Adrenal gland (tissue), 12 donors: ENCODE measurements around the gene OLA1. TPM values are rescaled to one million over a fixed set of nuclear protein-coding genes. Genes with fewer than 3 reads are reported as not detected.

Experiments
- DNase-seq, 7 donors: peaks; one replicate each; pipeline ENCODE4 v3.0.0-alpha.2; 2019 to 2020
- H3K27ac ChIP-seq, 5 donors: fragments of 200-600 bp; sonication (generic) in 4 of 5; 1 replicate in 3 of 5; 2 replicates in 2 of 5; pipeline versions ENCODE4 v1.5.1 to v1.8.0; 2016 to 2020; ENCODE audit warnings: mild to moderate bottlenecking in 1 of 5
- H3K27me3 ChIP-seq: fragments of 200-600 bp; 2 replicates; pipeline ENCODE4 v1.8.0; 2021
- H3K36me3 ChIP-seq, 2 donors: fragments of 200-600 bp; replicated peaks in 1 of 2; 1 replicate in 1 of 2; 2 replicates in 1 of 2; pipeline versions ENCODE4 v1.5.1 to v1.8.0; 2018 to 2022
- H3K4me1 ChIP-seq, 2 donors: fragments of 200-600 bp; replicated peaks in 1 of 2; 1 replicate in 1 of 2; 2 replicates in 1 of 2; pipeline versions ENCODE4 v1.5.1 to v1.8.0; 2018 to 2021
- H3K4me3 ChIP-seq, 4 donors: fragments of 200-600 bp; sonication (generic) in 3 of 4; one replicate each; pipeline ENCODE4 v1.5.1; 2016 to 2018
- H3K9me3 ChIP-seq, 3 donors: fragments of 200-600 bp; sonication (generic) in 1 of 3; replicated peaks in 1 of 3; 1 replicate in 2 of 3; 2 replicates in 1 of 3; pipeline versions ENCODE4 v1.5.1 to v1.8.0; 2016 to 2021
- POLR2A ChIP-seq, 2 donors: fragments of 450-650 bp; IDR thresholded peaks; one replicate each; pipeline ENCODE4 v1.6.1; 2017; ENCODE audit warnings: antibody characterized with exemption in 2 of 2, mild to moderate bottlenecking in 2 of 2, moderate library complexity in 1 of 2
- WGBS, 4 donors: extraction: QIAGEN DNeasy Blood & Tissue Kit in 2 of 4; methylation state at CpG; one replicate each; pipeline versions ENCODE4 v1.1.5 to v1.1.7; 2013 to 2017; 5-methylcytosine and 5-hydroxymethylcytosine counted together
- intact Hi-C, 2 donors: fragments of 100-400 bp; cut with DNase I; formaldehyde crosslinking; loops; one replicate each; pipeline versions ENCODE4 v1.14.1 to v1.15.0; 2022 to 2023
- polyA plus RNA-seq, 3 donors: library from polyadenylated mRNA; stranded (reverse); fragments of 200-250 nt in 2 of 3; fragments of 350-450 nt in 1 of 3; fragmentation: Illumina TruSeq in 1 of 3; extraction: RNeasy Lipid Tissue Mini Kit (QIAGEN cat#74804) in 1 of 3; gene quantifications; one replicate each; pipeline ENCODE4 v1.2.3, GENCODE V29; 2013 to 2014
- total RNA-seq, 9 donors: library from RNA; depleted of rRNA in 4 of 9; stranded (reverse); fragments of >200 nt in 4 of 9; fragments of 120-200 nt in 1 of 9; fragmentation: NEBNext Ultra II Directional in 1 of 9; extraction: Animal tissue kit (Norgen Biotek cat#: 25700) in 1 of 9; gene quantifications; one replicate each; pipeline versions ENCODE4 v1.1.0 to v1.2.4, GENCODE V29; 2013 to 2023
- TF ChIP-seq, protein P1 (sequence below), 6 experiments: fragments of 450-650 bp in 4 of 6; fragments of 200-600 bp in 2 of 6; sonication (generic) in 1 of 6; IDR thresholded peaks; 1 replicate in 5 of 6; 2 replicates in 1 of 6; pipeline versions ENCODE4 v1.5.1 to v1.8.0; 2016 to 2021; ENCODE audit warnings: antibody characterized with exemption in 6 of 6, mild to moderate bottlenecking in 2 of 6, moderate library complexity in 1 of 6
- donor health status: healthy with polysubstance abuse.
- donor health status: Bipolar disorder and iron deficiency.
- donor health status: DM: yes; HTN: yes; CAD: no.
- donor health status: DM: no; HTN: no; CAD: no.
- donor health status: DM: no; HTN: no; CAD: no.
- donor health status: DM: yes; HTN: yes; CAD: no.

The OLA1 gene
- total and polyA plus RNA-seq, 12 donors = 30.1 to 182 (median 68.9) TPM

DNA sequence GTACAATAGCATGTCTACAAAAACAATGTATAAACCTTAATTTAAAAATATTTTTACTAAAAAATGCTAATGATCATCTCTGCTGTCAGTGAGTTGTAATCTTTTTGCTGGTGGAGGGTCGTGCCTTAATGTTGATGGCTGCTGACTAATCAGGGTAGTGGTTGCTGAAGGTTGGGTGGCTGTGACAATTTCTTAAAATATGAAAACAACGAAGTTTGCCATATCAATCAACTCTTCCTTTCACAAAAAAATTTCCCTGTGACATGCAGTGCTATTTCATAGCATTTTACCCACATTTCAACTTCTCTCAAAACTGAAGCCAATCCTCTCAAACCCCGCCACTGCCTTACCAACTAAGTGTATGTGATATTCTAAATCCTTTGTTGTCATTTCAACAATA lies 112.4 kb downstream of the OLA1 start:
- no peaks in the 10 kb centered on the region for H3K4me1 ChIP-seq
- DNase-seq = no peak
- no peak overlapping the region for H3K27ac ChIP-seq
- WGBS, 4 donors = 70 to 87% (median 79%) methylated on average over 3 of the region's 3 CpGs
- no peaks in the 10 kb centered on the region for H3K36me3 ChIP-seq
- no peak overlapping the region for H3K4me3 ChIP-seq
- no peaks in the 10 kb centered on the region for H3K27me3 ChIP-seq
- no peaks in the 10 kb centered on the region for H3K9me3 ChIP-seq
- TF ChIP-seq, protein P1, sequence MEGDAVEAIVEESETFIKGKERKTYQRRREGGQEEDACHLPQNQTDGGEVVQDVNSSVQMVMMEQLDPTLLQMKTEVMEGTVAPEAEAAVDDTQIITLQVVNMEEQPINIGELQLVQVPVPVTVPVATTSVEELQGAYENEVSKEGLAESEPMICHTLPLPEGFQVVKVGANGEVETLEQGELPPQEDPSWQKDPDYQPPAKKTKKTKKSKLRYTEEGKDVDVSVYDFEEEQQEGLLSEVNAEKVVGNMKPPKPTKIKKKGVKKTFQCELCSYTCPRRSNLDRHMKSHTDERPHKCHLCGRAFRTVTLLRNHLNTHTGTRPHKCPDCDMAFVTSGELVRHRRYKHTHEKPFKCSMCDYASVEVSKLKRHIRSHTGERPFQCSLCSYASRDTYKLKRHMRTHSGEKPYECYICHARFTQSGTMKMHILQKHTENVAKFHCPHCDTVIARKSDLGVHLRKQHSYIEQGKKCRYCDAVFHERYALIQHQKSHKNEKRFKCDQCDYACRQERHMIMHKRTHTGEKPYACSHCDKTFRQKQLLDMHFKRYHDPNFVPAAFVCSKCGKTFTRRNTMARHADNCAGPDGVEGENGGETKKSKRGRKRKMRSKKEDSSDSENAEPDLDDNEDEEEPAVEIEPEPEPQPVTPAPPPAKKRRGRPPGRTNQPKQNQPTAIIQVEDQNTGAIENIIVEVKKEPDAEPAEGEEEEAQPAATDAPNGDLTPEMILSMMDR (IDR thresholded peaks at IDR 0.05) = no peak
- TF ChIP-seq POLR2A (IDR thresholded peaks at IDR 0.05) = no peak
- intact Hi-C loops = no loop called here

DNA sequence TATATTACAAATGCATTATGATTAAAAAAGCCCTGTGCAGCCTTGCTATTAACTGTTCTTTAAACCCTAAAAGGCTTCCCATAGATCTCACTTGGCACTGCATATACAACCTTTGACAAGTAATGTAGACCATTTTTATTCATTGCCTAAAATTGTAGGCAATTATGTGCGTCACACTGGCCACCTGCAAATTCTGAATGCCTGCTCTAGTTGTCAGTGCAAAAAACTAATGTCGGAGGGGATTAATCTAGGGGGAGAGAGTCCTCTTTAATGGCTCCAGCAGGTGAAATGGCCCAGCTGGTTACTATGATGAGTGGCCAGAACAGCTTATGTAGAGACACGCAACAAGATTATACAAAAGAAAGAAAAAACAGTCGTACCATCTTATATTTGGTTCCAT lies 123.2 kb downstream of the OLA1 start:
- no peak for TF ChIP-seq POLR2A (IDR thresholded peaks at IDR 0.05)
- TF ChIP-seq, protein P1 (IDR thresholded peaks at IDR 0.05) = no peak
- Histone ChIP-seq H3K4me3 (no peak overlapping the region), H3K36me3 (no peaks in the 10 kb centered on the region), H3K9me3 (no peaks in the 10 kb centered on the region), H3K27ac (no peak overlapping the region), H3K4me1 (no peaks in the 10 kb centered on the region), H3K27me3 (no peaks in the 10 kb centered on the region)
- no peak for DNase-seq
- WGBS, 4 donors = 96 to 99% (median 97%) methylated on average over 4 of the region's 4 CpGs
- intact Hi-C loops = no loop called here

DNA sequence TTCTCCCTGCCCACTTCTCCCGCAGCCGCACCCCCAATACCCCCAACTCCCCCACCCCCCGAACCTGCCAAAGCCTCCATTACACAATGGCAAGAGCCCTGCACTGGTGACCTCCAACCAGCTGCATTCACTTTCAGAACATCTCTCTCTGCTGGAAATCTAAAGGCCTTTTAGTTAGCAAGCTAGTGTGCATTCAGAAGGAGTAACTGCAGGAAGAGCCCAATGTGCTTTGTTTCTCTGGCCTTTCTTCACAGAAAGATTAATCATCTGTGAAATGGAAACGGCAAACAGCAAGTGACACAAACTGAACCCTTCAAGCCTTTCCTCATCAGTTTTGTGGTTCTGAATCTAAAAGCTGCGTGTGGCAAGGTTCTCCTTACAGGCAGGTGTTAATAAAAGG lies 124.2 kb downstream of the OLA1 start:
- no peak for TF ChIP-seq POLR2A (IDR thresholded peaks at IDR 0.05)
- TF ChIP-seq, protein P1 (IDR thresholded peaks at IDR 0.05) = no peak
- Histone ChIP-seq H3K9me3 (no peaks in the 10 kb centered on the region), H3K27me3 (no peaks in the 10 kb centered on the region), H3K4me1 (no peaks in the 10 kb centered on the region), H3K36me3 (no peaks in the 10 kb centered on the region), H3K4me3 (no peak overlapping the region), H3K27ac (no peak overlapping the region)
- DNase-seq = no peak
- 80 to 85% (median 83%) methylated on average over 5 of the region's 5 CpGs for WGBS, 4 donors
- intact Hi-C loops = no loop called here

DNA sequence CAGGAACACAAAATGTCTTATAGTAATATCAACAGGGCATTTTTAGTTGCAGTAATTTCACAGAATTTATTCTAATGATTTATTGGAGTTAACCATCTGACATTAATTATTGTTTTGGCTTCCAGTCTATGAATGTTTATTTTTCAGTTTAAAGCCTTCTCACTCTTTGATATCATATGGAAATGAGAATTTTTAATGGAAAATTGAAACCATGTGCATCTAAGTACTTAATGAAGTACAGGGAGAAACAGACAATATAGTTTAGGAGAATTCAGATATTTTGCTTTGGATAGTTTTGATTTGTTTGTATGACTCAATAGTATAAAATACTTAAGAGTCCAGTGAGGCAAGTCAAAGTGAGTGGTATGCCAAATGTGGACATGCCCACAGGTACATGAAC lies 126.1 kb downstream of the OLA1 start:
- DNase-seq = no peak
- no peaks in the 10 kb centered on the region for H3K4me1 ChIP-seq
- no peaks in the 10 kb centered on the region for H3K9me3 ChIP-seq
- TF ChIP-seq, protein P1 (IDR thresholded peaks at IDR 0.05) = no peak
- no peak for TF ChIP-seq POLR2A (IDR thresholded peaks at IDR 0.05)
- H3K27ac ChIP-seq = no peak overlapping the region
- H3K27me3 ChIP-seq = no peaks in the 10 kb centered on the region
- intact Hi-C loops = no loop called here
- no peak overlapping the region for H3K4me3 ChIP-seq
- H3K36me3 ChIP-seq = no peaks in the 10 kb centered on the region
